Astrocyte (in vitro differentiated cells and primary cell): ENCODE data around the gene IMMP2L. TPM values are rescaled to one million over a fixed set of nuclear protein-coding genes. Genes with fewer than 3 reads are reported as not detected.
A peak's percentile ranks its signal among the peaks of the same experiment; 100 is the strongest.

Experiments
- DNase-seq: peaks from one replicate; pipeline ENCODE4 v3.0.0-alpha.2; 2010; ENCODE audit warnings: low read depth
- FAIRE-seq: peaks from 2 replicates; lab custom pipeline; 2011; peaks lifted over from hg19 to GRCh38; lab: Jason Lieb, UNC
- H2AFZ ChIP-seq: 2 replicates; pipeline ENCODE4 v1.6.0; 2012; ENCODE audit warnings: low read depth, low read length, inconsistent platforms
- H3K27ac ChIP-seq: 2 replicates; pipeline ENCODE4 v1.5.1; 2011; ENCODE audit warnings: low read depth, low read length, inconsistent platforms
- H3K27me3 ChIP-seq: 2 replicates; pipeline ENCODE4 v1.6.0; 2011; ENCODE audit warnings: low read length, inconsistent platforms; ENCODE audit not compliant: insufficient read depth
- H3K36me3 ChIP-seq: 2 replicates; pipeline ENCODE4 v1.5.1; 2011; ENCODE audit warnings: low read length, inconsistent platforms; ENCODE audit not compliant: insufficient read depth
- H3K4me1 ChIP-seq: 2 replicates; pipeline ENCODE4 v1.5.1; 2011; ENCODE audit warnings: low read length, inconsistent platforms; ENCODE audit not compliant: insufficient read depth
- H3K4me2 ChIP-seq: 2 replicates; pipeline ENCODE4 v1.6.0; 2012; ENCODE audit warnings: low read length, inconsistent platforms
- H3K4me3 ChIP-seq: 2 replicates; pipeline ENCODE4 v1.5.1; 2011; ENCODE audit warnings: low read depth, mild to moderate bottlenecking, low read length, inconsistent platforms; ENCODE audit not compliant: insufficient read depth
- H3K79me2 ChIP-seq: 2 replicates; pipeline ENCODE4 v1.6.0; 2012; ENCODE audit warnings: mild to moderate bottlenecking, low read length, inconsistent platforms; ENCODE audit not compliant: insufficient read depth
- H3K9ac ChIP-seq: 2 replicates; pipeline ENCODE4 v1.6.0; 2012; ENCODE audit warnings: mild to moderate bottlenecking, low read length, inconsistent platforms
- H3K9me3 ChIP-seq: 2 replicates; pipeline ENCODE4 v1.5.1; 2012; ENCODE audit warnings: low read depth, mild to moderate bottlenecking, low read length, inconsistent platforms; ENCODE audit not compliant: insufficient read depth
- H4K20me1 ChIP-seq: 2 replicates; pipeline ENCODE4 v1.6.0; 2012; ENCODE audit warnings: low read length, inconsistent platforms; ENCODE audit not compliant: insufficient read depth
- H3K27ac Mint-ChIP-seq: one replicate; pipeline ENCODE4 v1.8.0; 2021; ENCODE audit warnings: mild to moderate bottlenecking, mixed read lengths; ENCODE audit not compliant: unreplicated experiment
- H3K27me3 Mint-ChIP-seq: one replicate; pipeline ENCODE4 v1.8.0; 2021; ENCODE audit warnings: low read depth, mixed read lengths; ENCODE audit not compliant: unreplicated experiment
- H3K36me3 Mint-ChIP-seq: one replicate; pipeline ENCODE4 v1.8.0; 2021; ENCODE audit warnings: low read depth, mixed read lengths; ENCODE audit not compliant: unreplicated experiment
- H3K4me1 Mint-ChIP-seq: one replicate; pipeline ENCODE4 v1.8.0; 2021; ENCODE audit warnings: low read depth, mixed read lengths; ENCODE audit not compliant: unreplicated experiment
- H3K4me3 Mint-ChIP-seq: one replicate; pipeline ENCODE4 v1.8.0; 2021; ENCODE audit warnings: mild to moderate bottlenecking, moderate library complexity, mixed read lengths; ENCODE audit not compliant: unreplicated experiment
- H3K9me3 Mint-ChIP-seq: one replicate; pipeline ENCODE4 v1.8.0; 2021; ENCODE audit warnings: mild to moderate bottlenecking, mixed read lengths; ENCODE audit not compliant: unreplicated experiment
- CTCF ChIP-seq: IDR thresholded peaks from 2 replicates; pipeline ENCODE4 v1.5.1; 2011; ENCODE audit warnings: low read depth, mild to moderate bottlenecking, inconsistent platforms, low read length, moderate library complexity; ENCODE audit not compliant: insufficient read depth
- EZH2 ChIP-seq: IDR thresholded peaks from 2 replicates; pipeline ENCODE4 v1.6.1; 2012; ENCODE audit warnings: mild to moderate bottlenecking, low read length, inconsistent platforms; ENCODE audit not compliant: insufficient read depth
- total RNA-seq: library from RNA; stranded (reverse); gene quantifications from 2 replicates; pipeline ENCODE4 v1.2.1, GENCODE V29; 2021

Gene IMMP2L
- total RNA-seq, 1 donor from 2014 or later, result 13.8 TPM

- Histone ChIP-seq H3K4me3 (no peak overlapping the region), H3K4me2 (no peak overlapping the region), H3K27ac (no peak overlapping the region), H3K79me2 (no peaks in the 10 kb centered on the region), H3K36me3 (no peaks in the 10 kb centered on the region), H3K27me3 (no peaks in the 10 kb centered on the region), H3K4me1 (peaks cover 12% of the 10 kb centered on the region), H3K9me3 (no peaks in the 10 kb centered on the region), H2AFZ (no peak overlapping the region), H3K9ac (no peak overlapping the region), H4K20me1 (no peaks in the 10 kb centered on the region)
- H3K27ac Mint-ChIP-seq, result no peak overlapping the region
- H3K4me3 Mint-ChIP-seq, result no peak overlapping the region
- no peak for DNase-seq
- peaks cover 24% of the 10 kb centered on the region for H3K4me1 Mint-ChIP-seq
- no peaks in the 10 kb centered on the region for H3K9me3 Mint-ChIP-seq
- TF ChIP-seq CTCF, result no peak
- TF ChIP-seq EZH2, result no peak
- no peaks in the 10 kb centered on the region for H3K27me3 Mint-ChIP-seq
- no peak for FAIRE-seq
- no peaks in the 10 kb centered on the region for H3K36me3 Mint-ChIP-seq
Measured at GRCh38 chr7:111140091-111140865, 422.0 kb downstream of the IMMP2L start.

GRCh38 chr7:111138586-111138985 is 423.7 kb downstream of the IMMP2L start:
- H3K27ac Mint-ChIP-seq, result peak overlapping the region; percentile 89
- TF ChIP-seq EZH2 (no peak), CTCF (no peak)
- H3K4me1 Mint-ChIP-seq, result peaks cover 24% of the 10 kb centered on the region
- Histone ChIP-seq H2AFZ (no peak overlapping the region), H3K4me3 (no peak overlapping the region), H3K9me3 (no peaks in the 10 kb centered on the region), H4K20me1 (no peaks in the 10 kb centered on the region), H3K27me3 (no peaks in the 10 kb centered on the region), H3K27ac (peak overlapping the region; percentile 20), H3K4me1 (peaks cover 12% of the 10 kb centered on the region), H3K9ac (no peak overlapping the region), H3K4me2 (peak overlapping the region; percentile 56), H3K79me2 (no peaks in the 10 kb centered on the region), H3K36me3 (no peaks in the 10 kb centered on the region)
- H3K4me3 Mint-ChIP-seq, result no peak overlapping the region
- FAIRE-seq (no peak), DNase-seq (no peak)
- H3K9me3 Mint-ChIP-seq, result no peaks in the 10 kb centered on the region
- H3K27me3 Mint-ChIP-seq, result no peaks in the 10 kb centered on the region
- H3K36me3 Mint-ChIP-seq, result no peaks in the 10 kb centered on the region

DNA sequence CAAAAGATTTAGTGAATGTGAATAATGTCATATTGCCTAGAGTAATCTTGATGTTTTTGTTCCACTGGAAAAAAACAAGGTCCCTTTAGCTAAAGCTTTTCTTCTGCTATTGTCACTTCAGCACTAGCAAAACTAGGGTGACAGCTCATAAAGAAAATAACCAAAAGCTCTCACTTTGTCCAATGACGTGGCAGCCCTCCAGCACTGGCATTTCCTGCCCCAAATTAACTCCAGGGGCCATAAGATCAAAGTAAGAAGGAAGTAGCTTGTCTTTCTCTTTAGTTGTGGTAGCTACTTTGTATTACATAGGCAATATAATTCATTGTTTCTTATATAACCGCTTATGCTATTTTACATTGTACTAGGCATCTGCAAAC is 424.1 kb downstream of the IMMP2L start:
- H3K9me3 ChIP-seq, result no peaks in the 10 kb centered on the region
- peaks cover 12% of the 10 kb centered on the region for H3K4me1 ChIP-seq
- Mint-ChIP-seq H3K27me3 (no peaks in the 10 kb centered on the region), H3K9me3 (no peaks in the 10 kb centered on the region), H3K4me1 (peaks cover 24% of the 10 kb centered on the region), H3K4me3 (no peak overlapping the region), H3K36me3 (no peaks in the 10 kb centered on the region), H3K27ac (peak overlapping the region; percentile 89)
- TF ChIP-seq CTCF (no peak), EZH2 (no peak)
- H4K20me1 ChIP-seq, result no peaks in the 10 kb centered on the region
- no peak overlapping the region for H3K9ac ChIP-seq
- H2AFZ ChIP-seq, result peak overlapping the region; percentile 18
- no peaks in the 10 kb centered on the region for H3K79me2 ChIP-seq
- DNase-seq (peak; percentile 52), FAIRE-seq (peak; percentile 13)
- peak overlapping the region; percentile 20 for H3K27ac ChIP-seq
- no peak overlapping the region for H3K4me3 ChIP-seq
- H3K36me3 ChIP-seq, result no peaks in the 10 kb centered on the region
- peak overlapping the region; percentile 56 for H3K4me2 ChIP-seq
- no peaks in the 10 kb centered on the region for H3K27me3 ChIP-seq
